Heart left ventricle (tissue), 16 donors: ENCODE data around the gene SLC9A4. TPM values are rescaled to one million over a fixed set of nuclear protein-coding genes. Genes with fewer than 3 reads are reported as not detected.
A peak's percentile ranks its signal among the peaks of the same experiment; 100 is the strongest.

Source experiments
- ATAC-seq, 4 donors: fragments of 200-7000 bp; cut with Tn5 transposase; one replicate each; pipeline ENCODE4 v1.9.1; 2020 to 2022; ENCODE audit warnings: moderate library complexity in 4 of 4, mild to moderate bottlenecking in 3 of 4, moderate number of reproducible peaks in 1 of 4
- DNase-seq, 5 donors: peaks; one replicate each; pipeline ENCODE4 v3.0.0-alpha.2; 2020
- H3K27ac ChIP-seq, 12 donors: fragments of 200-600 bp; sonication (generic) in 4 of 12; one replicate each; pipeline versions ENCODE4 v1.5.0 to v1.8.0; 2016 to 2022; ENCODE audit warnings: mild to moderate bottlenecking in 2 of 12
- H3K27me3 ChIP-seq, 9 donors: fragments of 200-600 bp; sonication (generic) in 2 of 9; one replicate each; pipeline versions ENCODE4 v1.5.1 to v1.8.0; 2016 to 2022; ENCODE audit warnings: mild to moderate bottlenecking in 3 of 9
- H3K36me3 ChIP-seq, 9 donors: fragments of 200-600 bp; sonication (generic) in 2 of 9; one replicate each; pipeline versions ENCODE4 v1.5.0 to v1.8.0; 2018 to 2022; ENCODE audit warnings: mild to moderate bottlenecking in 2 of 9
- H3K4me1 ChIP-seq, 12 donors: fragments of 200-600 bp; sonication (generic) in 4 of 12; one replicate each; pipeline versions ENCODE4 v1.5.0 to v1.8.0; 2016 to 2022; ENCODE audit warnings: mild to moderate bottlenecking in 3 of 12
- H3K4me3 ChIP-seq, 12 donors: fragments of 200-600 bp; sonication (generic) in 4 of 12; one replicate each; pipeline versions ENCODE4 v1.5.0 to v1.8.0; 2017 to 2022; ENCODE audit warnings: mild to moderate bottlenecking in 9 of 12, moderate library complexity in 4 of 12
- H3K9me3 ChIP-seq, 12 donors: fragments of 200-600 bp; sonication (generic) in 4 of 12; one replicate each; pipeline versions ENCODE4 v1.5.0 to v1.8.0; 2016 to 2022; ENCODE audit warnings: mild to moderate bottlenecking in 1 of 12
- CTCF ChIP-seq, 12 donors: fragments of 200-600 bp; sonication (generic) in 4 of 12; IDR thresholded peaks; one replicate each; pipeline versions ENCODE4 v1.5.0 to v1.8.0; 2018 to 2022; ENCODE audit warnings: antibody characterized with exemption in 12 of 12, mild to moderate bottlenecking in 5 of 12
- POLR2A ChIP-seq, 2 donors: fragments of 450-650 bp; IDR thresholded peaks; one replicate each; pipeline ENCODE4 v1.6.1; 2017; ENCODE audit warnings: antibody characterized with exemption in 2 of 2, mild to moderate bottlenecking in 2 of 2, moderate library complexity in 2 of 2
- WGBS, 4 donors: extraction: QIAGEN DNeasy Blood & Tissue Kit in 2 of 4; methylation state at CpG; one replicate each; pipeline versions ENCODE4 v1.1.5 to v1.1.7; 2013 to 2018; 5-methylcytosine and 5-hydroxymethylcytosine counted together
- intact Hi-C, 10 donors: fragments of 100-400 bp; cut with DNase I; formaldehyde crosslinking; loops; one replicate each; pipeline versions ENCODE4 v1.11.1 to v1.14.2; 2022
- polyA plus RNA-seq, 2 donors: library from polyadenylated mRNA; stranded (reverse); fragments of 200-250 nt; gene quantifications; one replicate each; pipeline ENCODE4 v1.2.3, GENCODE V29; 2013
- total RNA-seq, 9 donors: library from RNA; depleted of rRNA in 2 of 9; stranded (reverse); fragments of >200 nt in 2 of 9; fragmentation: NEBNext Ultra II Directional in 3 of 9; extraction: Animal tissue kit (Norgen Biotek cat#: 25700) in 3 of 9; gene quantifications; one replicate each; pipeline versions ENCODE4 v1.1.0 to v1.2.4, GENCODE V29; 2016 to 2023
- donor health status: ischemic (EF 13 %, LVEDD 7.1; RV severe dilation, severe dysfunction).
- donor health status: healthy with polysubstance abuse.
- donor health status: DM: no; HTN: yes; CAD: no.
- donor health status: DM: no; HTN: no; CAD: no.
- donor health status: ischemic (EF 25% LVEDD 6.9; RV normal size, moderate dysfunction).
- donor health status: ischemic (EF 25% LVEDD 5.7; RV mildly dilated, moderate dysfunction).
- donor health status: healthy.
- donor health status: DM: yes; HTN: yes; CAD: no.
- donor health status: ischemic (EF 35%, LVEDD 5.7; RV mildly dilated, moderate dysfunction).
- donor health status: nonischemic (EF 11% LVEDD 7.7; RV severe dilation, severe dysfunction).
- donor health status: DM: yes; HTN: yes; CAD: no.
- donor health status: PGD.
- donor health status: ischemic (EF 29% LVEDD 5.4; RV normal size, mild dysfunction).
- donor health status: nonischemic (EF 23%, LVEDD 6.1; RV moderate dilation, normal function).

SLC9A4 gene
- total and polyA plus RNA-seq, 11 donors, result not detected

GRCh38 chr2:102442967-102443828 is 29.8 kb upstream of the SLC9A4 start:
- TF ChIP-seq POLR2A (IDR thresholded peaks at IDR 0.05) (no peak), CTCF (IDR thresholded peaks at IDR 0.05) (peak; percentile 49 to 79 (median 62))
- Histone ChIP-seq H3K4me1 (peaks cover 0 to 15% (median 0%) of the 10 kb centered on the region in 12 donors), H3K27ac (peak overlapping the region in 1 of 12 donors; percentile 18), H3K27me3 (no peaks in the 10 kb centered on the region), H3K4me3 (no peak overlapping the region), H3K36me3 (no peaks in the 10 kb centered on the region), H3K9me3 (no peaks in the 10 kb centered on the region)
- 29 to 34% (median 31%) methylated on average over 13 of the region's 13 CpGs for WGBS, 4 donors
- DNase-seq (no peak), ATAC-seq (peak in 2 of 4 donors; percentile 36 to 49)
- intact Hi-C loops, result loop anchor here (2.0 to 10.0 kb wide), 12 partner anchors 81 to 1098 kb away; no protein-coding TSS in a partner anchor

- H3K4me1 ChIP-seq, result peaks cover 0 to 10% (median 0%) of the 10 kb centered on the region in 12 donors
- no peaks in the 10 kb centered on the region for H3K36me3 ChIP-seq
- ATAC-seq (no peak), DNase-seq (no peak)
- no peak for TF ChIP-seq POLR2A (IDR thresholded peaks at IDR 0.05)
- TF ChIP-seq CTCF (IDR thresholded peaks at IDR 0.05), result no peak
- no peak overlapping the region for H3K27ac ChIP-seq
- 68 to 79% (median 70%) methylated on average over 3 of the region's 3 CpGs for WGBS, 4 donors
- no peaks in the 10 kb centered on the region for H3K27me3 ChIP-seq
- intact Hi-C loops, result loop anchor here (5.0 to 10.0 kb wide), 10 partner anchors 82 to 1099 kb away; no protein-coding TSS in a partner anchor
- no peak overlapping the region for H3K4me3 ChIP-seq
- no peaks in the 10 kb centered on the region for H3K9me3 ChIP-seq
These were observed 28.8 kb upstream of the SLC9A4 start for GRCh38 chr2:102444233-102444632.

GRCh38 chr2:102446936-102447335 is 26.1 kb upstream of the SLC9A4 start:
- WGBS, 4 donors, result 84 to 94% (median 93%) methylated on average over 9 of the region's 9 CpGs
- no peaks in the 10 kb centered on the region for H3K36me3 ChIP-seq
- no peak for ATAC-seq
- H3K4me3 ChIP-seq, result no peak overlapping the region
- DNase-seq, result no peak
- H3K9me3 ChIP-seq, result no peaks in the 10 kb centered on the region
- no peak overlapping the region for H3K27ac ChIP-seq
- no peaks in the 10 kb centered on the region for H3K27me3 ChIP-seq
- peaks cover 0 to 10% (median 0%) of the 10 kb centered on the region in 12 donors for H3K4me1 ChIP-seq
- TF ChIP-seq CTCF (IDR thresholded peaks at IDR 0.05) (no peak), POLR2A (IDR thresholded peaks at IDR 0.05) (no peak)
- intact Hi-C loops, result loop anchor here (5.0 to 10.0 kb wide), 10 partner anchors 90 to 1102 kb away; partner anchors contain the start of gene IL18R1 (in 1 of the 10)

GRCh38 chr2:102449370-102449974 is 23.6 kb upstream of the SLC9A4 start:
- whole genome bisulfite sequencing, 4 donors, result 0 to 2% (median 0%) methylated on average over 1 of the region's 1 CpG
- intact Hi-C loops, result loop anchor here (5.0 to 10.0 kb wide), 10 partner anchors 92 to 1105 kb away; partner anchors contain the start of gene IL18R1 (in 1 of the 10)
- TF ChIP-seq POLR2A (IDR thresholded peaks at IDR 0.05) (no peak), CTCF (IDR thresholded peaks at IDR 0.05) (peak; percentile 47 to 77 (median 62))

More at GRCh38 chr2:102449370-102449974, 23.6 kb upstream of the SLC9A4 start:
- no peaks in the 10 kb centered on the region for H3K27me3 ChIP-seq
- no peaks in the 10 kb centered on the region for H3K36me3 ChIP-seq
- no peaks in the 10 kb centered on the region for H3K4me1 ChIP-seq
- H3K27ac ChIP-seq, result no peak overlapping the region
- H3K4me3 ChIP-seq, result no peak overlapping the region
- DNase-seq (peak in 3 of 5 donors; percentile 11 to 31 (median 27)), ATAC-seq (no peak)
- no peaks in the 10 kb centered on the region for H3K9me3 ChIP-seq
